GM10266 (cell line): ENCODE data around the gene POLD1.
"Not testable (repeated sequence)": the region's sequence is repeated elsewhere in the genome, so short reads cannot be mapped to it uniquely, and the experiment has no call there.

Experiments
- DNase-seq: peaks from one replicate; pipeline ENCODE4 v3.0.0; 2012; ENCODE audit errors: extremely low spot score
- TF ChIP-seq, protein P1 (sequence below): IDR thresholded peaks from 2 replicates; pipeline ENCODE4 v1.5.1; 2012; ENCODE audit warnings: mild to moderate bottlenecking, low read depth; ENCODE audit not compliant: control insufficient read depth, insufficient read depth; ENCODE audit errors: missing control alignments

POLD1 gene

DNA sequence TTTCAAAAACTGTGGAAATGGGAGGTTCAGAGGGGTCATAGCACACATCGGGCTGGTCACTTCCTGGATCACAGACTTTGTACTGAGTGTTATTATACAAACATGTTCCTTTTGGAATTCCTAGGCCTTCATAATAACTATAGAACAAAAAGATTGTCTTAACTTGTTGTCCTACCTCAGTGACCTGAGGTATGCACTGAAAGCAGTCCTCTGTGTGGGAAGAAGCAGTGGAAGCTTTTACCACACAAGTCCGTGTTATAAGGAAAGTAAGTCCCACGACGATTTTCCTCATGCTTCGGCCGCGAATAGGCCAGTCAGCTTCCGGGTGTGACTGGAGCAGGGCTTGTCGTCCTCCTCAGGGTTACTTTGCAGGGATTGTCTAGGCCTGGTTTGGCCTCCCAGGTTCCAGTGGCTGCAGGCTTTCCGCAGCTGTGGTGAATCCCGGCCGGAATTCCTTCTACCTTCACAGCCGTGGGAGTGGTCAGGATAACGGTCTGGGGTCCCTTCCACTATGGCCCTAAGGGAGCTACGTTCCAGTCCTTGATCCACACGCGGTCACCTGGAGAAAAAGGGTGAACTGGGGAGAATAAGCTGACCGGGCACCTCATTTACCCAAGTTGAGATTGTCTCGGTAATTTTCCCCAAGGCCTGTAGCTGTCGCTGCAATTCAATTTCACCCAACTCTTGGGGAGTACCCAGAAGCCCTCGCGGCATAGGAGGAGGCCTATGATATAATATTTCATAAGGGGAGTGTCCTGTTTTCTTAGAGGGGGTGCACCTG, 34.7 kb upstream of the POLD1 start:
- DNase-seq: no peak
- TF ChIP-seq, protein P1, sequence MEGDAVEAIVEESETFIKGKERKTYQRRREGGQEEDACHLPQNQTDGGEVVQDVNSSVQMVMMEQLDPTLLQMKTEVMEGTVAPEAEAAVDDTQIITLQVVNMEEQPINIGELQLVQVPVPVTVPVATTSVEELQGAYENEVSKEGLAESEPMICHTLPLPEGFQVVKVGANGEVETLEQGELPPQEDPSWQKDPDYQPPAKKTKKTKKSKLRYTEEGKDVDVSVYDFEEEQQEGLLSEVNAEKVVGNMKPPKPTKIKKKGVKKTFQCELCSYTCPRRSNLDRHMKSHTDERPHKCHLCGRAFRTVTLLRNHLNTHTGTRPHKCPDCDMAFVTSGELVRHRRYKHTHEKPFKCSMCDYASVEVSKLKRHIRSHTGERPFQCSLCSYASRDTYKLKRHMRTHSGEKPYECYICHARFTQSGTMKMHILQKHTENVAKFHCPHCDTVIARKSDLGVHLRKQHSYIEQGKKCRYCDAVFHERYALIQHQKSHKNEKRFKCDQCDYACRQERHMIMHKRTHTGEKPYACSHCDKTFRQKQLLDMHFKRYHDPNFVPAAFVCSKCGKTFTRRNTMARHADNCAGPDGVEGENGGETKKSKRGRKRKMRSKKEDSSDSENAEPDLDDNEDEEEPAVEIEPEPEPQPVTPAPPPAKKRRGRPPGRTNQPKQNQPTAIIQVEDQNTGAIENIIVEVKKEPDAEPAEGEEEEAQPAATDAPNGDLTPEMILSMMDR: no peak

DNA sequence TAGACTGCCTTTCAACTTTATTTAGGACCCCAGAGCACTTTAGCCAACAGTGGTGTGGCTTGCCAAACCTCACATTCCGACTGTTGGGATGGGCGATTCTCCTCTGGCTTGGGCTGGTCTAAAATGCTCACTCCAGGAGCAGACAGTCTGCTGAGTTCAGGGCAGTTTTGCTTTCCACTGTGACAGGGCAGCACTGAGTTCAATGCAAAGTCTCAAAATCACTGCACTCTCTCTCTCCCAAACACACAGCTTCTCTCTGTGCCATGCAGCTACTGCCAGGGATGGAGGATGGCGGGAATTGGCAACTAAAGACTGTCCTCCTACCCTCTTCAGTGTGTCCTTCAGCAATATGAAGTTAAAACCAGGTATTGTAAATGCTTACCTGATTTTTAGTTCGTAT, 31.9 kb upstream of the POLD1 start:
- no peak for DNase-seq
- TF ChIP-seq, protein P1: no peak

DNA sequence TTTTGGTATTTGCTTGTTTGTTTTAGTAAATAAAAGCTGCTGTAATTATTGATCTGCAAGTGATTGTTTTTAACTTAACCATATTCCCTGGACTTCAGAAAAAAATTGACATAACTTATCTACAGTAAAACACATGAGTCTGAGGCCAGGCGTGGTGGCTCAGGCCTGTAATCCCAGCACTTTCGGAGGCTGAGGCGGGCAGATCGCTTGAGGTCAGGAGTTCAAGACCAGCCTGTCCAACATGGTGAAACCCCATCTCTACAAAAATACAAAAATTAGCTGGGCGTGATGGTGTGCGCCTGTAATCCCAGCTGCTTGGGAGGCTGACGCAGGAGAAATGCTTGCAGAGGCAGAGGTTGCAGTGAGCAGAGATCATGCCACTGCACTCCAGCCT, 30.7 kb upstream of the POLD1 start:
- not testable (repeated sequence) for DNase-seq

DNA sequence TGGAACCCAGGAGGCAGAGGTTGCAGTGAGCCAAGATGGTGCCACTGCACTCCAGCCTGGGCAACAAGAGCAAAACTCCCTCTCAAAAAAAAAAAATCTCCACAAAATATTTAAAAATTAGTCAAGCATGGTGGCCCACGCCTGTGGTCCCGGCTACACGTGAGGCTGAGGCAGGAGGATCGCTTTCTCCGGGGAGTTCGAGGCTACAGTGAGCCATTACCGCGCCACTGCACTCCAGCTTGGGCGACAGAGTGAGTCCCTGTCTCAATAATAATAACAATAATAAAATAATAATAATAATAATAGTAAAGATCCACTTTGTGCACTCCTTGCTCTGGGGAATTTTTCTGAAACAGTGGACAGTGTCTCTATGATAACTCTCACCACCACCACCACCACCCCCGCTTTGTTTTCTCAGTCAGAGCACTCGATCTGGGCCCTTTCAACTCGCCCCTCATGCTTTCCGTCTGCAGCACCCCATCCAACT, 27.4 kb upstream of the POLD1 start:
- no peak for DNase-seq
- TF ChIP-seq, protein P1: no peak

DNA sequence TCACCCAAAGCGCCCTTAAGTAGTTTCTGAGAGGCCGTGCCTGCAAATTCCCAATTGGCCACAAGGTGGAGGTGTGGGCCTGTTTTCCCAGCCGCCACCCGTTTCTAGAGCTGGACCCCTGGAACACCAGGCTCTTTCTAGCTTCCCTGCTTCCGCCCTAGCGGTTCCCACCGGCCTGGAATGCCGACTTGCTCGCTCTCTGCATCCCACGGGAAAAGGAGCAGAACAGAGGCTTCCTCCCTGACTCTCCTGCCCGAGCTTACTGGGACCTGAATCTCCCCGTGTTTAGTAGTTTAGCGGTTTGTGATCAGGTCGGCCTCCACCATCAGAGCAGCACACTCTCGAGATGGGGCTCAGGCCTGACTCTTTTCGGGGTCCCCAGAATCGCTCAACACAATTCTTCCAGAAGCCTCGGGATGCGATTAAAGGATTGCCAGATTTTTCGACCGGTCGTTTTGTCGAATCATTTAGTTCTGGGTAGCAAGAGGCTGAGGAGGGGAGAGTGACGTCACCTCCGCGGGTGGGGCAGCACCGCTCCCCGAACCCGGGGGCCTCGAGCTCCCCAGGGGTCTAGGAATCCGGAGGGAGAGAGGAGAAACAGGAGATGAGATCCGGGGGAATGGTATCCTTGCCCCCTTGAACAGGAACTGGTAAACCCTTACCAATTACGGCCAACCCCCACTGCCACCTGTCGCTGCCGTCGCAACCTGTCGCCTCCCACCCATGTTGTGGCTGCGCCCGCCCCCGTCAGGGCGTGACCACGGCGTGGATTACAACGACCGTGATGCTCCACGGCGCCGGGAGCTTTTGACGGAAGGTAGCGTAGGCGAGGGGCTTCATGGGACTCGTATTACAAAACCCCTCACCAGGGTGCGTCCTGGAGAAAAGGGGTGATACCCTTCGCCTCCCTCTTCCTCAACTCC, 26.7 kb upstream of the POLD1 start:
- DNase-seq: peak; percentile 47
- TF ChIP-seq, protein P1: peak; percentile 82

DNA sequence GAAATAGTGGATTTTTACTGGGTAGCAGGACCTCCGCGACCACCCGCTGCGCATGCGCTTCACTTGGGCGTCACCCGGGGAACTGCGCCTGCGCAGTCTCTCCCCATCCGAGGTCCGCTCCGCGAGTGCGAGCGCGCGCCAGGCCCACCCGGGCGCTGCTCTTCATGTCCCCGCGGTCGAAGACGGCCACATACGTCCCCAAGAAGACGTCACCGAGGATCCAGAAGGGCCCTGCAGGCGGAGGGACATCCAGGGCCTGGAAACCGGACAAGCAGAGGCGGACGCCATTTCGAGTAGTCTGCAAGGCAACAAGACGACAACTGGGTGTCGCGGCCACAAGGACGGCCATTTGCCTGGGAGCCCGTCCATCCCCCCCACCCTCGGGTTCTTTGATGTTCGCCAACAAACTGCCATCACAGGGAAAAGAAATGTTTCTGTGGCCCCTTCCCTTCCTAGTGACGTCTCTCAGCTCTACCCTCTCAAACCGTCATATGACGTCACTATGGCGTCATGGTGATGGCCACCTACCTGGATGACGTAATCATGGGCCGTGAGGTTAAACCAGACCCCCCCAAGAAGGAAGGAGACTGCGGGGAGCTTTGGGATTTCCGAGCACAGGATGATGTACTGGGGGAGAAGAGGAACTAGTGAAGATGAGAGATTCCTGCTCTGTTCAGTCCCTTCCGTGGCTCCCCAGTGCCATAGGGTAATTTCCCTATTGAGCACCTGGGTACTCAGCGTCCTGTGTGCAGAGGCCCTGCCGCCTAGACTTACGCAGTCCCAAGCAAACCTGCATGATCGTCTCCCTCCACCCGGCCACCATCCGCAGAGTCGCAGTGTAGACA, 25.4 kb upstream of the POLD1 start:
- TF ChIP-seq, protein P1: no peak

DNA sequence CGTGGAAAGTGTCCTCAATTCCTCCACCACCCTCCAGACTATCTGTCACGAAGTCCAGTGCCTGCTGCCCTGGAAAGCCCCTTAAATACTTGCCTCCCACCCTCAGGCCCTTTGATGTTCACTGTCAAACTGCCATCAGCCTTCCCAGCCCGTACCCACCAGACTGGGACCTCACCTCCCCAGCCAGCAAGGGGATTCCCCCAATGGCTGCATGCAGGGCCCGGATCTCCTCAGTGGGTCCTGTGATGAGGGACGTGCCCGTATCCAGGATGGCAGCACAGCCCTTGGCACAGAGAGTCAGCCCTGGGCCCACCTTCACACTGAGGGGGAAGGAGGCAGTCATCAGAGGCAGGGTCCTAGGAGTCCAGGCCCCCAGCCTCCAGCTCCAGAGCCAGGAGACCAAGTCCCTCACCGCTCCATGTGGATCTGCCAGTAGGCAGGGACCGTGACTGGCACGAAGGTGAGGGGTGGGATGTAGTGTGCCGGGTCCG, 24.8 kb upstream of the POLD1 start:
- TF ChIP-seq, protein P1: no peak
- DNase-seq: no peak

More for the DNA sequence above, 25.4 kb upstream of the POLD1 start:
- DNase-seq: peak; percentile 85
